ENCODE data around the gene ABHD6.

GRCh38 chr3:58272891-58273290 lies 35.3 kb downstream of the ABHD6 start:
- no peak for TF ChIP-seq CTCF (IDR thresholded peaks at IDR 0.05)
- no peak for TF ChIP-seq POLR2AphosphoS5 (IDR thresholded peaks at IDR 0.05)
- TF ChIP-seq EP300 (IDR thresholded peaks at IDR 0.05): no peak
